ENCODE measurements around the gene CAB39.

- TF ChIP-seq OSR1 (CRISPR knock-in tag; IDR thresholded peaks at IDR 0.05) (no peak), ZC3H10 (CRISPR knock-in tag; IDR thresholded peaks at IDR 0.05) (no peak), CREB5 (CRISPR knock-in tag; IDR thresholded peaks at IDR 0.05; ENCODE audit: low read depth) (no peak)
Measured at GRCh38 chr2:230784795-230785194, 72.2 kb downstream of the CAB39 start.

Data from SK-N-SH treated with all-trans-retinoic acid at 6 μM for 48 hours (cell line).